Measurements from ENCODE around the gene SIRT6.

- TF ChIP-seq CTCF (IDR thresholded peaks at IDR 0.05): no peak
- TF ChIP-seq ZFX (IDR thresholded peaks at IDR 0.05; ENCODE audit: borderline replicate concordance): no peak
These were observed 20.8 kb downstream of the SIRT6 start for GRCh38 chr19:4161415-4162077.

Measured in 22Rv1 (cell line).